GM10847 (cell line): ENCODE measurements around the gene EIF3B.

Experiments
- POLR2A ChIP-seq: IDR thresholded peaks from 2 replicates; pipeline ENCODE4 v1.6.1; 2011; ENCODE audit not compliant: insufficient read length; ENCODE audit errors: extremely low read depth

Gene EIF3B

DNA sequence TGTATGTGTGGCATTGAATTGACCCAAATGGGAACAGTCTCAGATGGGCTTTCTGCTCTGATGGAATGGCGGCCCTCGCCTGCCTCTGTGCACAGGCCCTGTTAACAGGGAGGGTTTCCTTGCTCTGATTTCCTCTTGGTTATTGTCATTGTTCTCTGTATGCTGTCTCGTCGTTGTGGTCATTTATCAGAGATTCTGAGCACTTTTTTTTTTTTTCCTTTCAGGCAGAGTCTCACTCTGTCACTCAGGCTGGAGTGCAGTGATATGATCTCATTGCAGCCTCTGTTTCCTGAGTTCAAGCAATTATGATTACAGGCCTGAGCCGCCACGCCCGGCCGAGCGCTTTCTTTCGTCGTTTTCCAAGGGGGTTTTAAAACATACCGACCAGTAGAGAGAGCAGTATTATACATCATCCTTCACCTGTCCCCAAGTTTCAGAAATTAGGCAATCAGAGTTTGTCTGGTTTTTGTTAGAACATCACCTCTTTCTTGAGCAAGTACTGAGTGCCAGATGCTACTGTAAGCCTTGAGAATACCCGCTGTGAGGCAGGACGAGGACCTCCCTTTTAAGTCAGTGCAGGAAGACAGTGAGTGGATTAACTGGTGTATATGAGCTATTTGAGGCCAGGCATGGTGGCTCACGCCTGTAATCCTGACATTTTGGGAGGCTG lies 55.3 kb downstream of the EIF3B start:
- no peak for TF ChIP-seq POLR2A

DNA sequence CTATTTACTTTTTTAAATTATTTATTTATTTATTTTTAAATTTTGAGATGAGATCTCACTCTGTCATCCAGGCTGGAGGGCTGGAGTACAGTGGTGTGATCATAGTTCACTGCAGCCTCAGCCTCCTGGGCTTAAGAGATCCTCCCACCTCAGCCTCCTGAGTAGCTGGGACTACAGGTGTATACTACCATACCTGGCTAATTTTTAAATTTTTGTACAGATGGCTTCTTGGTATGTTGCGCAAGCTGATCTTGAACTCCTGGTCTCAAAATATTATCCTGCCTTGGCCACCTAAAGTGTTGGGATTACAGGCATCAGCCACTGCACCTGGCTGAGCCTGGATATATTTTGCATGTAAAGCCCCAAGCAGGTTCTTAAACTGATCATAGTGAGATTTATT lies 56.4 kb downstream of the EIF3B start:
- no peak for TF ChIP-seq POLR2A

GRCh38 chr7:2411815-2412586 lies 57.4 kb downstream of the EIF3B start:
- no peak for TF ChIP-seq POLR2A

DNA sequence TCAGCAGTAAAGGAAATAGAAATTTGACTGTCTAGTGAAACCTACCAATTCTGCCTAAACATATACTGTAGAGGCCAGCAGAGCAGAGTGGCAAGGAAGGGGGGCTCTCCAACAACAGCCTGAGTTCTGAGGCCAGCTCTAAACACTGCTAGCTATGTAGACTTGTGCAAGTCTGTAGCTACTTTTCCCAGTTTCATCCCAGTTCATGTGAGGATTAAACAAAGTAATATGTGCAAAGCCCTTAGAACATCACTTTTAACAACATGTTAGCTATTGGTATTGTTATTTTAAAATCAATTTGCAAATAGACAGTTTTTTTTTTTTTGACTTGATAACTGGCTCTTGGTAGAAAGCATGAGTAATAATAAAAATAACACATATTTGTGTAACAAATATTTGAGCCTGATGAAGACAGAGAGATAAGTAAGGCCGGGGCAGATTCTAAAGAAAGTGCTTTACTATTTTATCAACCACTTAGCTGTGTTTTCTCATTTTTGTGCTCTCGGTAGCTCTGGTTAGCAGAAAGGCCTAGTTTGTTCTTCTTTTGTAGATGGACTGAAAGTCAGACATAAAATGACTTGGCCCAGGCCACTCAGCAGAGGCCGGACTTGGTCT lies 58.1 kb downstream of the EIF3B start:
- TF ChIP-seq POLR2A, result no peak

DNA sequence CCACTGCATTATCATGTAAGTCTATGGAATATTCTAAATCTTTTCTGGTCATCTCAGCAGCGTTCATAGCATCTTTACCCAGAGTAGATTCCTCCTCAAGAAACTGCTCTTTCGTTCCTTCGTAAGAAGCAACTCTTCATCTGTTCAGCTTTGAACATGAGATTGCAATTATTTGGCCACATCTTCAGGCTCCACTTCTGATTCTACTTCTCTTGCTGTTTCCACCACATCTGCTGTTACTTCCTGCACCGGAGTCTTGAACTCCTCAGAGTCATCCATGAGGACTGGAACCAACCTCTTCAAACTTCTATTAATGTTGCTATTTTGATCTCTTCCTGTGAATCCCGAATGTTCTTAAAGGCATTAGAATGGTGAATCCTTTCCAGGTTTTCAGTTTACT lies 61.4 kb downstream of the EIF3B start:
- no peak for TF ChIP-seq POLR2A

- no peak for TF ChIP-seq POLR2A
Measured at GRCh38 chr7:2416650-2417049, 62.0 kb downstream of the EIF3B start.

- no peak for TF ChIP-seq POLR2A
Measured at GRCh38 chr7:2417981-2418481, 63.4 kb downstream of the EIF3B start.

GRCh38 chr7:2420216-2420933 lies 65.7 kb downstream of the EIF3B start:
- TF ChIP-seq POLR2A, result no peak

- TF ChIP-seq POLR2A, result no peak
Measured at GRCh38 chr7:2421943-2422310, 67.3 kb downstream of the EIF3B start.

DNA sequence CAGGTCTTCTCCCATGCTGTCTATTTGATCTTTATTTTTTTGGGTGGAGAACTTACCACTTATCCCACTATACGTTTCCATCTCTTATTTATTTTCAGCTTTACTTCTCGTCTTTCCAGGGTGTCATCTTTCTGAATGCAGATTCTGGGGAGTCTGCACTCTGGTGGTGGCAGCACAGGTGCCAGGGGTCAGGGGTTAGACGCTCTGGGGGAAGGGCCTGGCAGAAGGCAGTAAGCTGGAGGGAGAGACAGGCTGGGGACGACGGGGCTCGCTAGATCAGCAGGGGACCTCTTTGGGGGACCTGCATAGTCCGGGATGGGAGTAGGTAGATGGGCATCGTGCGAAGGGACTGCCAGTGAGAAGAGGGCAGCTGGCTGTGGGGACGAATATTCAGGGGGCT lies 71.1 kb downstream of the EIF3B start:
- no peak for TF ChIP-seq POLR2A
